ENCODE measurements around the gene PID1.

Gene PID1

GRCh38 chr2:229162015-229162414 lies 109.1 kb downstream of the PID1 start:
- DNase-seq = no peak

- DNase-seq = no peak
Observed at GRCh38 chr2:229160984-229161383, 110.1 kb downstream of the PID1 start.

- no peak for DNase-seq
Observed at GRCh38 chr2:229160180-229160579, 110.9 kb downstream of the PID1 start.

- no peak for DNase-seq
Observed at GRCh38 chr2:229159405-229159804, 111.7 kb downstream of the PID1 start.

GRCh38 chr2:229154381-229154780 lies 116.7 kb downstream of the PID1 start:
- no peak for DNase-seq

GRCh38 chr2:229153951-229154350 lies 117.1 kb downstream of the PID1 start:
- DNase-seq = no peak

GRCh38 chr2:229153267-229153666 lies 117.8 kb downstream of the PID1 start:
- no peak for DNase-seq

- DNase-seq = no peak
Observed at GRCh38 chr2:229152674-229153073, 118.4 kb downstream of the PID1 start.

GRCh38 chr2:229150317-229150716 lies 120.8 kb downstream of the PID1 start:
- DNase-seq = peak in 1 of 2 experiments; percentile 0

GRCh38 chr2:229141424-229142025 lies 129.6 kb downstream of the PID1 start:
- no peak for DNase-seq

GRCh38 chr2:229137639-229138038 lies 133.4 kb downstream of the PID1 start:
- no peak for DNase-seq

GRCh38 chr2:229137066-229137465 lies 134.0 kb downstream of the PID1 start:
- no peak for DNase-seq

GRCh38 chr2:229133155-229133772 lies 137.8 kb downstream of the PID1 start:
- DNase-seq = peak; percentile 19 to 32

- no peak for DNase-seq
Observed at GRCh38 chr2:229132236-229132635, 138.9 kb downstream of the PID1 start.

- DNase-seq = no peak
Observed at GRCh38 chr2:229130522-229130921, 140.6 kb downstream of the PID1 start.

GRCh38 chr2:229129738-229130371 lies 141.2 kb downstream of the PID1 start:
- no peak for DNase-seq

- DNase-seq = no peak
Observed at GRCh38 chr2:229127471-229127870, 143.6 kb downstream of the PID1 start.

- no peak for DNase-seq
Observed at GRCh38 chr2:229126066-229126465, 145.0 kb downstream of the PID1 start.

GRCh38 chr2:229124136-229124535 lies 147.0 kb downstream of the PID1 start:
- no peak for DNase-seq

- DNase-seq = no peak
Observed at GRCh38 chr2:229118927-229119326, 152.2 kb downstream of the PID1 start.

GRCh38 chr2:229118336-229118735 lies 152.8 kb downstream of the PID1 start:
- no peak for DNase-seq

GRCh38 chr2:229111744-229112143 lies 159.3 kb downstream of the PID1 start:
- no peak for DNase-seq

- no peak for DNase-seq
Observed at GRCh38 chr2:229109195-229109594, 161.9 kb downstream of the PID1 start.

GRCh38 chr2:229107601-229108000 lies 163.5 kb downstream of the PID1 start:
- DNase-seq = no peak

- DNase-seq = no peak
Observed at GRCh38 chr2:229104974-229105387, 166.1 kb downstream of the PID1 start.
